HTR-8/SVneo (cell line): ENCODE data around the gene C5orf52.
A peak's percentile ranks its signal among the peaks of the same experiment; 100 is the strongest.

Source experiments
- DNase-seq: peaks from one replicate; pipeline ENCODE4 v3.0.0; 2011; ENCODE audit warnings: low spot score, mixed read lengths; ENCODE audit not compliant: insufficient read length
- FAIRE-seq: peaks from 2 replicates; lab custom pipeline; 2011; peaks lifted over from hg19 to GRCh38; lab: Jason Lieb, UNC

The C5orf52 gene

GRCh38 chr5:157670662-157671591 is at the start of gene C5orf52:
C5orf52 (plus strand) TSS chr5:157671533; CDS start chr5:157671615, 82 bp downstream.
- DNase-seq: peak; percentile 43

DNA sequence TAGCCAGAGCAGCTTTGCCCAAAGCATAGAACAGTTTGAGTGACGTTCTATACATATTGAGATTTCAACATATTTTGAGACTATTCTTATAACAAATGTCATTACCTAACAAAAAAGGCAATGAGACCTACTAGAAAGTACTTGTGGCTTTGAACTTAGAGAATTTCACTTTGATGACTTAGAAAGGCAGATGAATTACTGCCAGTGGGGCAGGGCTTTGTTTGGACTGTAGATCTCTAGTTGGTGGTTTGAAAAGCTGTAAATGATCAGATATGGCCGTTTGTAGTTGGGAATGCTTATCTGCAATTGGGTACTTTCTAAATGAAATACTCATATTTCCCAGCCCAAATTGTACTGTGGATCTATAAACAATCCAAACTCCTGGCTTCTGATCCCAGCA is 47.2 kb upstream of the C5orf52 start:
- no peak for FAIRE-seq
- DNase-seq: no peak

More at GRCh38 chr5:157670662-157671591, at the start of gene C5orf52:
- peak; percentile 57 for FAIRE-seq

DNA sequence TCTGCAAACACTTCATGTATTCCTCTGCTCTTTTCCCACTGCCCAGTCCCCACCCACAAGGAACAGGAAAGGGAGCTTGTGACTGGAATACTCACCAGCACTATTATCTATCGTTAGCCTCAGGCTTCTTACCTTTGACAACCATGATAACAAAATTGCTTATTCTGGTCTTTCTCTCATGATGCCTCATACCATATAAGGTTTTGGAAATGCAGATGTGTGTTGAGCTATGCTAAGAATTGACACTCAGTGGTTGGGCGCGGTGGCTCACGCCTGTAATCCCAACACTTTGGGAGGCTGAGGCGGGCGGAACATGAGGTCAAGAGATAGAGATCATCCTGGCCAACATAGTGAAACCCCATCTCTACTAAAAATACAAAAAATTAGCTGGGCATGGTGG is 44.5 kb upstream of the C5orf52 start:
- DNase-seq (no peak), FAIRE-seq (no peak)

GRCh38 chr5:157630341-157630740 is 41.0 kb upstream of the C5orf52 start:
- FAIRE-seq (no peak), DNase-seq (no peak)

GRCh38 chr5:157640406-157641066 is 30.8 kb upstream of the C5orf52 start:
- FAIRE-seq: no peak
- DNase-seq: no peak

DNA sequence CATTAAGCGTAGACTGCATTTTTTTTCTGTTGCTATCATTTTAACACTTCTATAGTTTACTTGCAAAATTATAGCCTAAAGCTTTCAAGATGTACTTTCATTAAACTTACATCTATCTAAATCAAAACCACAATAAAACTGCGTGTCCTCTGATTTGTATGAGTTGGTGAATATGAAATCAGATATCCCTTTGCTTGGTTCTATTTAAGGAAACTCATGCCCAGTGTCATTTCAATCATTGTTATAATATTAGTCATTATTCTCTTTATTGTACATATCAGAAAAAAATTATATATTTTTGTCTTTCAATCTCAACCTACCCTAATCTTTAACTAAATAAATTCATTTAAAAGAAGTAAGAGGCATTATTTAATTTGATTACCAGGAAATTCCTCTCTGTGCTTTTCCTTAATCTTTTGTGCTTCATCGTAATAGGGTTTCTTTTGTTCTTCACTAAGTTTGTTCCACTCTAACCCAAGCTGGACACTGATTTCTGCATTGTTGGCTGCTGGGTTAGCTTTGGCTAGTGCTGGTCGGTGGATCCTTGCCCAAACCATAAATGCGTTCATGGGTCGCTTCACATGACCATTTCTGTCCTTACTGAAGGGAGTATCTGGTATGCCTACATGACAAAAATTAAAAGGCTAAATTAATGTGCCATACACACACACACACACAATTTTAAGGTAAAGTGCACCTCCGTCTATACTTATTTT is 22.9 kb upstream of the C5orf52 start:
- DNase-seq (no peak), FAIRE-seq (no peak)

GRCh38 chr5:157649101-157649500 is 22.2 kb upstream of the C5orf52 start:
- no peak for DNase-seq
- no peak for FAIRE-seq

DNA sequence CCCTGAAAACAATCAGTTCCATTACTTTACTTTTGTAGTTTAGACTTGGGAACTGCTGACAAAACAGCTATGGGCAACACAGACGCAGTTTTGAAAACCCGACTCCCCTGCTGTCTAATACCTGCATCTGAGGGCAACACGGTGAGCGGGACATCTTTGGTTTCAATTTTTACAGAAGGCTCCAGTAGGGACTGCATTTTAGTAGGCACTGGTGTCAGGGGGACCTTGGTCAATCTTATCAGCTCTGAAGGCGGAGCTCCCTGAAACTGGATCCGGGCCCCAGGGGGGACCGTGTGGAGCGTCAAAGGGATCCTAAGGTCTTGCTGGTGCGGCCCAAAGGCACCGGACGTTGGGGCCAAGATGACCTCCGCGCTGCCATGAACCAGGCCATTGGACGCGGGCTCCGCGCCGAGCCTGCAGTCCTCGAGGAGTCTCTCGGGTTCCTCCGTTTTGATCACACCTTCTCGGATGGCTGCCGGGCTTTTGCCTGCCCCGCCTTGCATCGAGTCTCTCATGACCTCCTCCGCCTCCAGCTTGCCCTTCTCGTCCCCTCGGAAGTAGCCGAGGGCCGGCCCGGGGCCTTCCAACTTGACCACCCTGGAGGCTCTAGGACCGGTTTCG is 20.2 kb upstream of the C5orf52 start:
- DNase-seq: no peak
- FAIRE-seq: no peak

GRCh38 chr5:157651623-157652376 is 19.5 kb upstream of the C5orf52 start:
- DNase-seq (no peak), FAIRE-seq (no peak)

- DNase-seq (no peak), FAIRE-seq (no peak)
Observed at GRCh38 chr5:157652377-157652692, 19.0 kb upstream of the C5orf52 start, which contains the start of gene SOX30. SOX30 (minus strand) TSS chr5:157652438; CDS start chr5:157652078, 360 bp downstream.

GRCh38 chr5:157657516-157657915 is 13.8 kb upstream of the C5orf52 start:
- DNase-seq (no peak), FAIRE-seq (no peak)

GRCh38 chr5:157658893-157659292 is 12.4 kb upstream of the C5orf52 start:
- FAIRE-seq (no peak), DNase-seq (no peak)

GRCh38 chr5:157659868-157660660 is 11.3 kb upstream of the C5orf52 start:
- no peak for DNase-seq
- no peak for FAIRE-seq

- no peak for FAIRE-seq
- peak; percentile 61 for DNase-seq
Observed at GRCh38 chr5:157665467-157666070, 5.8 kb upstream of the C5orf52 start.

DNA sequence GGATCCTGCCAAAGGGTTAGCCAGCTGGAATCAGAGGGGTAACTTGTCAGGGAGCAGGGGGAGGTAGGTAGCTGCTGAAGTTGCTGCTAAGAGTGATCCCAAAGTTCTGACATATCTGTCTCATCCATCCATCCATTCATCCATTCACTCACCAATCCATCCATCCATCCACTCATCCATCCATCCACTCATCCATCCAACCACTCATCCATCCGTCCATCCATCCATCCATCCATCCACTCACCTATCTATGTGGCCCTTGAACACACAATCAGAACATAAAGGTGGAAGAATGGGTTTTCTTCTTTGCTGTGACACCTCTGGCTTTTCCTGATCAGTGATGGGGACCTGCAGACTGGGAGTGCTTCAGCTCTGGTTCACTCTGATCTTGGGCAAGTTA is 3.0 kb upstream of the C5orf52 start:
- peak; percentile 36 for FAIRE-seq
- DNase-seq: no peak

DNA sequence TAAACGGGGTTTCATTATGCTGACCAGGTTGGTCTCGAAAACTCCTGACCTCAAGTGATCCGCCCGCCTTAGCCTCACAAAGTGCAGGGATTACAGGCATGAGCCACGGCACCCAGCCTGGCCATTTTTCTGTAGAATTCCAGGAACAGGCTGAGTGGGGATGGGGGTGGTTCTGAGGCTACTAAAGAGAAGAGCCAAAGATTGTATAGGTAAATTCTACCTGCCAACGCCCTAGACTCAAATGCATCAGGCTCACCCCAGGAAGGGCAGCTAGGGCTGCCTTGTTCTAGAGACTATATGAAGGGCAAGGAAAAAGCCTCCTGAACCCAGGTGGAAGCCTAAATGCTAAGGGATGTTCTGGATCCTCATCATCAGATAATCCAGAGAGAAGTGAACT is 1.6 kb upstream of the C5orf52 start:
- FAIRE-seq: no peak
- no peak for DNase-seq

GRCh38 chr5:157671592-157672330 is 428 bp downstream of the C5orf52 start:
- DNase-seq (no peak), FAIRE-seq (no peak)

DNA sequence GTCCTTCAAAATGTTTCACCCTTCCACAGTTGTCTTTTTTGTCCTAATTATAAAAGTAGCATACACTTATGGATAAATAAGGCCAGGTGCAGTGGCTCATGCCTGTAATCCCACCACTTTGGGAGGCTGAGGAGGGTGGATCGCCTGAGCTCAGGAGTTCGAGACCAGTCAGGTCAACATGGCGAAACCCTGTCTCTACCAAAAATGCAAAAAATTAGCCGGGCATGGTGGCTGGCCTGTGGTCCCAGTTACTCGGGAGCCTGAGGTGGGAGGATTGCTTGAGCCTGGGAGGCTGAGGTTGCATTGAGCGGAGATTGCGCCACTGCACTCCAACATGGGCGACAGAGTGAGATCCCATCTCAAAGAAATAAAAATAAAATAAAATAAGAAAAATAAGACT is 1.6 kb downstream of the C5orf52 start:
- DNase-seq (no peak), FAIRE-seq (no peak)
